Adrenal gland (tissue), 12 donors: ENCODE measurements around the gene NPAS1. TPM values are rescaled to one million over a fixed set of nuclear protein-coding genes. Genes with fewer than 3 reads are reported as not detected.

Experiments used
- DNase-seq, 7 donors: peaks; one replicate each; pipeline ENCODE4 v3.0.0-alpha.2; 2019 to 2020
- H3K27ac ChIP-seq, 5 donors: fragments of 200-600 bp; sonication (generic) in 4 of 5; 1 replicate in 3 of 5; 2 replicates in 2 of 5; pipeline versions ENCODE4 v1.5.1 to v1.8.0; 2016 to 2020; ENCODE audit warnings: mild to moderate bottlenecking in 1 of 5
- H3K27me3 ChIP-seq: fragments of 200-600 bp; 2 replicates; pipeline ENCODE4 v1.8.0; 2021
- H3K36me3 ChIP-seq, 2 donors: fragments of 200-600 bp; replicated peaks in 1 of 2; 1 replicate in 1 of 2; 2 replicates in 1 of 2; pipeline versions ENCODE4 v1.5.1 to v1.8.0; 2018 to 2022
- H3K4me1 ChIP-seq, 2 donors: fragments of 200-600 bp; replicated peaks in 1 of 2; 1 replicate in 1 of 2; 2 replicates in 1 of 2; pipeline versions ENCODE4 v1.5.1 to v1.8.0; 2018 to 2021
- H3K4me3 ChIP-seq, 4 donors: fragments of 200-600 bp; sonication (generic) in 3 of 4; one replicate each; pipeline ENCODE4 v1.5.1; 2016 to 2018
- H3K9me3 ChIP-seq, 3 donors: fragments of 200-600 bp; sonication (generic) in 1 of 3; replicated peaks in 1 of 3; 1 replicate in 2 of 3; 2 replicates in 1 of 3; pipeline versions ENCODE4 v1.5.1 to v1.8.0; 2016 to 2021
- CTCF ChIP-seq, 6 experiments: fragments of 450-650 bp in 4 of 6; fragments of 200-600 bp in 2 of 6; sonication (generic) in 1 of 6; IDR thresholded peaks; 1 replicate in 5 of 6; 2 replicates in 1 of 6; pipeline versions ENCODE4 v1.5.1 to v1.8.0; 2016 to 2021; ENCODE audit warnings: antibody characterized with exemption in 6 of 6, mild to moderate bottlenecking in 2 of 6, moderate library complexity in 1 of 6
- POLR2A ChIP-seq, 2 donors: fragments of 450-650 bp; IDR thresholded peaks; one replicate each; pipeline ENCODE4 v1.6.1; 2017; ENCODE audit warnings: antibody characterized with exemption in 2 of 2, mild to moderate bottlenecking in 2 of 2, moderate library complexity in 1 of 2
- WGBS, 4 donors: extraction: QIAGEN DNeasy Blood & Tissue Kit in 2 of 4; methylation state at CpG; one replicate each; pipeline versions ENCODE4 v1.1.5 to v1.1.7; 2013 to 2017; 5-methylcytosine and 5-hydroxymethylcytosine counted together
- intact Hi-C, 2 donors: fragments of 100-400 bp; cut with DNase I; formaldehyde crosslinking; loops; one replicate each; pipeline versions ENCODE4 v1.14.1 to v1.15.0; 2022 to 2023
- polyA plus RNA-seq, 3 donors: library from polyadenylated mRNA; stranded (reverse); fragments of 200-250 nt in 2 of 3; fragments of 350-450 nt in 1 of 3; fragmentation: Illumina TruSeq in 1 of 3; extraction: RNeasy Lipid Tissue Mini Kit (QIAGEN cat#74804) in 1 of 3; gene quantifications; one replicate each; pipeline ENCODE4 v1.2.3, GENCODE V29; 2013 to 2014
- total RNA-seq, 9 donors: library from RNA; depleted of rRNA in 4 of 9; stranded (reverse); fragments of >200 nt in 4 of 9; fragments of 120-200 nt in 1 of 9; fragmentation: NEBNext Ultra II Directional in 1 of 9; extraction: Animal tissue kit (Norgen Biotek cat#: 25700) in 1 of 9; gene quantifications; one replicate each; pipeline versions ENCODE4 v1.1.0 to v1.2.4, GENCODE V29; 2013 to 2023
- donor health status: healthy with polysubstance abuse.
- donor health status: Bipolar disorder and iron deficiency.
- donor health status: DM: yes; HTN: yes; CAD: no.
- donor health status: DM: no; HTN: no; CAD: no.
- donor health status: DM: no; HTN: no; CAD: no.
- donor health status: DM: yes; HTN: yes; CAD: no.

NPAS1 gene
- total and polyA plus RNA-seq, 12 donors: 0.28 to 3.5 (median 0.84) TPM; not detected in 3

GRCh38 chr19:47024502-47024901 lies 4.9 kb downstream of the NPAS1 start:
- no peak for DNase-seq
- intact Hi-C loops: no loop called here
- H3K4me3 ChIP-seq: no peak overlapping the region
- H3K36me3 ChIP-seq: no peaks in the 10 kb centered on the region
- peaks cover 0 to 12% of the 10 kb centered on the region in 2 donors for H3K4me1 ChIP-seq
- H3K27me3 ChIP-seq: peaks cover 65% of the 10 kb centered on the region
- H3K27ac ChIP-seq: no peak overlapping the region
- TF ChIP-seq POLR2A (IDR thresholded peaks at IDR 0.05) (no peak), CTCF (IDR thresholded peaks at IDR 0.05) (no peak)
- H3K9me3 ChIP-seq: no peaks in the 10 kb centered on the region
- WGBS, 4 donors: 41 to 58% (median 56%) methylated on average over 5 of the region's 5 CpGs

GRCh38 chr19:47026156-47026555 lies 6.5 kb downstream of the NPAS1 start:
- WGBS, 4 donors: 72 to 92% (median 79%) methylated on average over 2 of the region's 2 CpGs
- intact Hi-C loops: no loop called here
- TF ChIP-seq POLR2A (IDR thresholded peaks at IDR 0.05): no peak
- no peak for TF ChIP-seq CTCF (IDR thresholded peaks at IDR 0.05)
- Histone ChIP-seq H3K4me3 (no peak overlapping the region), H3K36me3 (no peaks in the 10 kb centered on the region), H3K4me1 (peaks cover 0 to 7% of the 10 kb centered on the region in 2 donors), H3K27ac (no peak overlapping the region), H3K9me3 (no peaks in the 10 kb centered on the region), H3K27me3 (peaks cover 60% of the 10 kb centered on the region)
- DNase-seq: no peak

DNA sequence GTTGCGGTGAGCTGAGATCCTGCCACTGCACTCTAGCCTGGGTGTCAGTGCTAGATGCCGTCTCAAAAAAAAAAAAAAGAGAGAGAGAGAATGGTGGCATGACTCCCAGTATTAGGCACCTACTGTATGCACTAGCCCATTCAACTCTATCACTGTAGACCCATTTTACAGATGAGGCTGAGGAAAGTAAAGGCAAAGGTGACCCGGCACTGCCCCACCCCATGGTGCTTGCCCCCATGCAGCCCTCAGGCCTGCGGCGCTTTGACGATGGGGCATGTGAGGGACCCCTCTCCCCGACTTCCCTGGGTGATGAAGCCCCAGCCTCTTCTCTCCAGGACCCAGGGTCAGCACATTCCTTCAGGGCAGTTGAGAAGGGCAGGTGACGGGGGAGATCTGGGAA lies 7.3 kb downstream of the NPAS1 start:
- intact Hi-C loops: no loop called here
- DNase-seq: no peak
- H3K27me3 ChIP-seq: peaks cover 52% of the 10 kb centered on the region
- H3K4me3 ChIP-seq: no peak overlapping the region
- no peaks in the 10 kb centered on the region for H3K36me3 ChIP-seq
- no peaks in the 10 kb centered on the region for H3K9me3 ChIP-seq
- WGBS, 4 donors: 85 to 93% (median 89%) methylated on average over 8 of the region's 8 CpGs
- peaks cover 0 to under 1% of the 10 kb centered on the region in 2 donors for H3K4me1 ChIP-seq
- TF ChIP-seq CTCF (IDR thresholded peaks at IDR 0.05) (no peak), POLR2A (IDR thresholded peaks at IDR 0.05) (no peak)
- H3K27ac ChIP-seq: no peak overlapping the region

- Histone ChIP-seq H3K27me3 (peaks cover 45% of the 10 kb centered on the region), H3K4me1 (no peaks in the 10 kb centered on the region), H3K9me3 (no peaks in the 10 kb centered on the region), H3K36me3 (no peaks in the 10 kb centered on the region), H3K4me3 (no peak overlapping the region), H3K27ac (no peak overlapping the region)
- DNase-seq: no peak
- 27 to 40% (median 33%) methylated on average over 9 to 12 of the region's 12 CpGs for WGBS, 4 donors
- intact Hi-C loops: no loop called here
- no peak for TF ChIP-seq POLR2A (IDR thresholded peaks at IDR 0.05)
- no peak for TF ChIP-seq CTCF (IDR thresholded peaks at IDR 0.05)
Measured at GRCh38 chr19:47027586-47028088, 8.0 kb downstream of the NPAS1 start.
